ENCODE data around the gene ZNF569. TPM values are rescaled to one million over a fixed set of nuclear protein-coding genes. Genes with fewer than 3 reads are reported as not detected.

Gene ZNF569
- total RNA-seq = 1 to 10 TPM; 6.3 to 6.7 TPM

- peak within 1 kb of the TSS; percentile 94 to 95 for H3K27ac Mint-ChIP-seq
- H3K9me3 Mint-ChIP-seq = peaks cover 8 to 20% of the 10 kb centered on the region in 2 donors
- ATAC-seq (peak; percentile 68 to 77), DNase-seq (ENCODE audit: low spot score in 2 of 2) (peak; percentile 78 to 84)
- H3K36me3 Mint-ChIP-seq = peaks cover 43 to 57% of the 10 kb centered on the region in 2 donors
These were observed at the start of gene ZNF569 for GRCh38 chr19:37466798-37467607. Gene ZNF569, minus strand, starts transcription at chr19:37467444. Its CDS starts 22,523 bp downstream, at chr19:37444921.

DNA sequence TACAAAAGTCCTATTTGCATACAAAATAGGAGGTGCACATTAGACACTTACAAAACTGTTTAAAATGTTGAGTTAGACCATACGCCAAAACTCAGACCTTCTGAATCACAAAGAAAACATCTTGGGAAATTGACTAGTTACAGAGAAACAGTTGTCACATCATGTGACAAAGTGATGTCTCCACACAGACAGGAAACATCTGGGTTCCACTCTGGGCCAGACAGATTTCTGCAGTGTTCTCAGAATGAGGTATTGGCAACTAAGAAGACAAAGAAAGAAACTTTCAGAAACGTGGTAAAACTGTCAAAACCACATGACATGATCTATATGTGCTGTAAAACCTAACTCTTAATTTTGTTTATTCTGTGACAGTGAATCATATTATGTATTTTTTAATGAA is 46.2 kb upstream of the ZNF569 start:
- Mint-ChIP-seq H3K9me3 (peaks cover 22 to 34% of the 10 kb centered on the region in 2 donors), H3K36me3 (peaks cover 57 to 79% of the 10 kb centered on the region in 2 donors), H3K27ac (no peak overlapping the region)
- DNase-seq (ENCODE audit: low spot score in 2 of 2) = no peak
- ATAC-seq = peak in 1 of 2 donors; percentile 30

GRCh38 chr19:37511821-37512220 is 44.6 kb upstream of the ZNF569 start:
- peaks cover 48 to 68% of the 10 kb centered on the region in 2 donors for H3K36me3 Mint-ChIP-seq
- peaks cover 22 to 33% of the 10 kb centered on the region in 2 donors for H3K9me3 Mint-ChIP-seq
- DNase-seq (ENCODE audit: low spot score in 2 of 2) (no peak), ATAC-seq (no peak)
- H3K27ac Mint-ChIP-seq = no peak overlapping the region

GRCh38 chr19:37511186-37511585 is 43.9 kb upstream of the ZNF569 start:
- ATAC-seq (no peak), DNase-seq (ENCODE audit: low spot score in 2 of 2) (no peak)
- Mint-ChIP-seq H3K9me3 (peaks cover 22 to 30% of the 10 kb centered on the region in 2 donors), H3K36me3 (peaks cover 45 to 61% of the 10 kb centered on the region in 2 donors), H3K27ac (no peak overlapping the region)

DNA sequence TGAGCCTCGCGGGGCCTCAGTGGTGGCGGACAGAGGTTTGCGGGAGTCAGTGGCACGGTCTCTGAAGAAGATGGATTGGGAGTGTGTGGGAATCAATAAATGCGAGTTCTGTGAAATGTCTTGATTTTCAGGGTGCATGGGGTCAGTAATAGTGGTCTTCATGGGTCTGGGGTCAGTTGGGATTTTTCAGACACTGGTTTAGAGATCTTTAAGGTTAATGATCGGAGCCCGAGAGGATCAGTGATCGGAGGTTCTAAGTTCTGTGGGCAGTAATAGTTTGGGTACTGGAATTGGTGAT is 39.9 kb upstream of the ZNF569 start:
- peaks cover 16 to 18% of the 10 kb centered on the region in 2 donors for H3K9me3 Mint-ChIP-seq
- H3K36me3 Mint-ChIP-seq = peaks cover 26 to 43% of the 10 kb centered on the region in 2 donors
- ATAC-seq (no peak), DNase-seq (ENCODE audit: low spot score in 2 of 2) (no peak)
- H3K27ac Mint-ChIP-seq = no peak overlapping the region

- DNase-seq (ENCODE audit: low spot score in 2 of 2) (peak; percentile 71 to 80), ATAC-seq (peak; percentile 85 to 90)
- H3K36me3 Mint-ChIP-seq = peaks cover 23 to 43% of the 10 kb centered on the region in 2 donors
- H3K27ac Mint-ChIP-seq = no peak within 1 kb of the TSS
- peaks cover 15 to 16% of the 10 kb centered on the region in 2 donors for H3K9me3 Mint-ChIP-seq
These were observed 39.3 kb upstream of the ZNF569 start, which contains the start of gene ZNF793 for GRCh38 chr19:37506387-37507166. Gene ZNF793, plus strand, starts transcription at chr19:37506939. Its CDS starts 16,501 bp downstream, at chr19:37523440.

DNA sequence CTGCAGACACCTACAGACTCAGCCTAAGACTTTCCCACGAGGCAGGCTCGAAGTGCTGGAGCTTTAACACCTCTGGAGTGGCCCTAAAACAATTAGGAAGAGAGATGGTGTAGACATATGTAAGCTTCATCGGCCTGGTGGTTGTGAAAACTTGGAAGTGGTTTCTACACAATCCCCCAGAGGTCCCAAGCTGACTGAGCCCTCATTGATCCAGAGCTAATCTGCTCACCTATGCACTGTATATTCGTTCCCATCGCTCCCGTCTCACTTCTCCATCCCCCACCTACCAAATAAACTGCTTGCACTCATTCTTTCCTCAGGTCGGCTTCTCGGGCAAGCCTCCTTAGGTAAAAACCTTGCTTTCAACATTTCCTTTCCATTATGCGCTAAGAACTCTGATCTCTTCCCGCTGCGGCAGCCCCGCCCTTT is 38.7 kb upstream of the ZNF569 start:
- no peak overlapping the region for H3K27ac Mint-ChIP-seq
- no peak for DNase-seq (ENCODE audit: low spot score in 2 of 2)
- H3K36me3 Mint-ChIP-seq = peaks cover 17 to 43% of the 10 kb centered on the region in 2 donors
- H3K9me3 Mint-ChIP-seq = peaks cover 12 to 20% of the 10 kb centered on the region in 2 donors
- ATAC-seq = peak; percentile 39 to 50

- peaks cover 28 to 41% of the 10 kb centered on the region in 2 donors for H3K36me3 Mint-ChIP-seq
- ATAC-seq (no peak), DNase-seq (ENCODE audit: low spot score in 2 of 2) (no peak)
- H3K9me3 Mint-ChIP-seq = peaks cover 34 to 41% of the 10 kb centered on the region in 2 donors
- H3K27ac Mint-ChIP-seq = no peak overlapping the region
These were observed 25.0 kb upstream of the ZNF569 start for GRCh38 chr19:37492213-37492612.

- peaks cover 48 to 49% of the 10 kb centered on the region in 2 donors for H3K9me3 Mint-ChIP-seq
- DNase-seq (ENCODE audit: low spot score in 2 of 2) (no peak), ATAC-seq (no peak)
- peaks cover 64 to 79% of the 10 kb centered on the region in 2 donors for H3K36me3 Mint-ChIP-seq
- H3K27ac Mint-ChIP-seq = peak overlapping the region in 1 of 2 donors; percentile 36
These were observed 17.3 kb upstream of the ZNF569 start for GRCh38 chr19:37484406-37485168.

- ATAC-seq (no peak), DNase-seq (ENCODE audit: low spot score in 2 of 2) (no peak)
- Mint-ChIP-seq H3K36me3 (peaks cover 46 to 56% of the 10 kb centered on the region in 2 donors), H3K27ac (no peak overlapping the region), H3K9me3 (peaks cover 12 to 22% of the 10 kb centered on the region in 2 donors)
These were observed 4.9 kb upstream of the ZNF569 start for GRCh38 chr19:37472165-37472564.

DNA sequence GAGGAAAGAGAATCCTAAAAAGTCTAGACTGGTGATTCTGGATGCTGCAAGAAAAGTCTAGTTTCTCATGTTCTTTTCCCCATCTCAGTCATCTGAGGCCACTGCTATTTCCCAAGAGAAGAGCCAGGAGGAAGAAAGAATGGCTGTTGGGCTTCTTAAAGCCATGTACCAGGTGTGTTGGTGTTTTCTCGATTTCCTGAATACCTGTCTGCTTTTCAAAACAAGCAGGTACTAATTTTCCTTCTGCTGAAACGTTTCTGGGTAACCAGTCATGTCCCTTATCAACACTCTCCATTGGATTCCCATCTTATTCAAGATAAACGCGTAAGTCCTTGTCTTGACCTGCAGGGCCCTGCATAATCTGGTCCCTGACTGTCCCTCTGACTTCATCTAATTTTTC is 3.0 kb upstream of the ZNF569 start:
- no peak for DNase-seq (ENCODE audit: low spot score in 2 of 2)
- Mint-ChIP-seq H3K27ac (peak overlapping the region; percentile 94 to 95), H3K36me3 (peaks cover 36 to 52% of the 10 kb centered on the region in 2 donors), H3K9me3 (peaks cover 0 to 12% of the 10 kb centered on the region in 2 donors)
- ATAC-seq = no peak

DNA sequence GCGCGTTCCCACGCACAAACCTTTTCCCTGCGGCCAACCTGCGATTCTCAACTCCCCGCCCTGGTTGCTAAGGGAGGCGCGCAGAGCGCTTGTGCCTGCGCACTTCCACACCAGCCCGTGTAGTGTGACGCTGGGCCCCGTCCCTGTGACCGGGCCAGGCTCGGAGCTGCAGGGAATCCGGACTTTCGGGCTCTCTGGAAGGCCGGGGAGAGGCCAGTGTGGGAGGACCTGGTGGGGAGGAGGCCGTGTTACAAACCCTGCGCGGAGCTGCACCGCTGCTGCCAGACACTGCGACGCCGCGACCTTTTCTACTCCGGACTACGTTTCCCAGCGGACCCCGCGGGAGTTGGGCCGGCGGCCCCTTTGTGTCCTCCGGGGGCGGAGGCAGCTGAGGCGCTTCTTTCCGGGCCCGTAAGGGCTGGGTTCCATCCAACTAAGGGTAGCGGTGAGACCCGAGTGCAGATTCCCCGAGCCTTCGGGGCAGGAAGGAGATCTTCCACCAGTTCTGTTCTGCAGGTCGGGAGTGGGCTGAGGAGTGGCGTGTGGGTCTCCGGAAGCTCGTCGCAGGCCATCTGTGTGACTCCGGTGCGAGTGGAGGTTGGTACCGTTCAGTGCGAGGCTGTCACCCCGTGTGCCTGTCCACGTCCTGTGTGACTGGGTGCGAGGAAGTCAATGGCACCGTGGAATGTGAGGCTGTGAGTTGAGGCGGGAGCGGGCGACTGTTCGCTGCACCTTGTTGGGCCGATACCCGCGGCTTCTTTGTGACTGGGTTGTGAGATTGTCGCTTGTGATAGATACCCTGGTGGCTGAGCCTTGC is 1.9 kb upstream of the ZNF569 start, which contains the start of gene ZNF570:
ZNF570 (plus strand) TSS at position 396 of the 817 bp plus-strand sequence. CDS start 999 bp downstream, outside the sequence.
- Mint-ChIP-seq H3K9me3 (peaks cover 8 to 20% of the 10 kb centered on the region in 2 donors), H3K27ac (peak within 1 kb of the TSS; percentile 94 to 95), H3K36me3 (peaks cover 43 to 57% of the 10 kb centered on the region in 2 donors)
- DNase-seq (ENCODE audit: low spot score in 2 of 2) (peak; percentile 75 to 83), ATAC-seq (peak; percentile 58 to 78)

DNA sequence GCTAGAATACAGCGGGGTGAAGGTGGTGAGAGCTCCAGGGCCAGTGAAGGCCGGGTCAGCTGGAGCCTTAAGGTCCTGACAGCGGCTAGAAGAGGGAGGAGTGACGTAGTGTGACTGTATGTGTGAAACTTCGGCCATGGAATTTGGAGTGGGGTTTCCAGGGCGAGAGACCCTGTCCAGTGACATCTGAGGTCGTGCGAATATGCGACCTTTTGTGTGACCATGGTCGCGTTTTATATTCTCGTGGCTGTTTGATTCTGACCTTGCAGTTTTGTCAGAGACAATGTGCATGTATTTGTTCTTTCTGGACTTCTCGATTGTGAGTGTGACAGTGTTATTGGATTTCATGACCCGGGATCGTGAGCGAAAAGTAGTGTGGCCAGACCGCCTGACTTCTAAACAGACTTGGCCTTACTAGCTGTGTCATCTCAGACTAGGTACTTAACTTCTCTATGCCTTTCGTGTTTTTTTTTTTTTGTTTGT is 405 bp upstream of the ZNF569 start:
- ATAC-seq (no peak), DNase-seq (ENCODE audit: low spot score in 2 of 2) (no peak)
- peaks cover 43 to 57% of the 10 kb centered on the region in 2 donors for H3K36me3 Mint-ChIP-seq
- H3K9me3 Mint-ChIP-seq = peaks cover 8 to 20% of the 10 kb centered on the region in 2 donors
- H3K27ac Mint-ChIP-seq = peak overlapping the region; percentile 94 to 95

DNA sequence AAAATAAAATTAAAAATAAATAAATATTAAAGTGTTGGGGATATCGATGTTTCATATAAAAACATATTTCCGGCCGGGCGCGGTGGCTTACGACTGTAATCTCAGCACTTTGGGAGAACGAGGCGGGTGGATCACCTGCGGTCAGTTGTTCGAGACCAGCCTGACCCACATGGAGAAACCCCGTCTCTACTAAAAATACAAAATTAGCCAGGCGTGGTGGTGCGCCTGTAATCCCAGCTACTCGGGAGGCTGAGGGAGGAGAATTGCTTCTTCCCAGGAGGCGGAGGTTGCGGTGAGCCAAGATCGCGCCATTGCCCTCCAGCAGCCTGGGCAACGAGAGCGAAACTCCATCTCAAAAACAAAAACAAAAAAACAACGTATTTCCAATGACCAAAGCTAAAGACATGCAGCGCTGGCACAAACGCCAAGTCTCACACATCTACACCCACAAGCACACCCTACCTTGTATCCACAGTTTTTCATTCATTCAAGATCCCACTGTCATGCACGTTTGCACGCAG is 907 bp downstream of the ZNF569 start:
- peak overlapping the region; percentile 94 to 95 for H3K27ac Mint-ChIP-seq
- DNase-seq (ENCODE audit: low spot score in 2 of 2) (no peak), ATAC-seq (no peak)
- H3K9me3 Mint-ChIP-seq = peaks cover 8 to 20% of the 10 kb centered on the region in 2 donors
- H3K36me3 Mint-ChIP-seq = peaks cover 43 to 57% of the 10 kb centered on the region in 2 donors

All from activated naive CD4-positive, alpha-beta T cell treated with anti-CD3 and anti-CD28 coated beads, Interleukin-2, amount 50 U/mL, for 72 hours (primary cell).